Fibroblast of lung (primary cell): ENCODE data around the gene THRB. TPM values are rescaled to one million over a fixed set of nuclear protein-coding genes. Genes with fewer than 3 reads are reported as not detected.

Source experiments
- DNase-seq, 2 donors: peaks; one replicate each; pipeline versions ENCODE4 v3.0.0 to v3.0.0-alpha.2; 2010; ENCODE audit warnings: low read depth in 2 of 2
- H2AFZ ChIP-seq: 2 replicates; pipeline ENCODE4 v1.5.1; 2012; ENCODE audit warnings: low read length, control low read depth, inconsistent platforms
- H3K27ac ChIP-seq: 2 replicates; pipeline ENCODE4 v1.5.1; 2011; ENCODE audit warnings: low read length, control low read depth; ENCODE audit not compliant: insufficient read depth
- H3K27me3 ChIP-seq: 2 replicates; pipeline ENCODE4 v1.5.1; 2011; ENCODE audit warnings: mild to moderate bottlenecking, low read length; ENCODE audit not compliant: control insufficient read depth, insufficient read depth
- H3K36me3 ChIP-seq: 2 replicates; pipeline ENCODE4 v1.5.1; 2011; ENCODE audit warnings: low read length; ENCODE audit not compliant: control insufficient read depth, insufficient read depth
- H3K4me1 ChIP-seq: 2 replicates; pipeline ENCODE4 v1.5.1; 2011; ENCODE audit warnings: low read length; ENCODE audit not compliant: control insufficient read depth, insufficient read depth; ENCODE audit errors: extremely low read depth
- H3K4me2 ChIP-seq: 2 replicates; pipeline ENCODE4 v1.5.1; 2011; ENCODE audit warnings: low read length, control low read depth; ENCODE audit not compliant: insufficient read depth; ENCODE audit errors: extremely low read depth
- H3K4me3 ChIP-seq, 4 experiments: fragments of 200-600 bp in 1 of 4; sonication (generic) in 1 of 4; replicated peaks in 1 of 4; 2 replicates each; pipeline ENCODE4 v1.5.1; 2011 to 2016; ENCODE audit warnings: low read length in 4 of 4, low read depth in 3 of 4, mild to moderate bottlenecking in 3 of 4, control low read depth in 2 of 4, inconsistent platforms in 1 of 4, mixed read lengths in 1 of 4; ENCODE audit not compliant: insufficient read depth in 1 of 4; ENCODE audit errors: control extremely low read depth in 1 of 4
- H3K79me2 ChIP-seq: 2 replicates; pipeline ENCODE4 v1.5.1; 2012; ENCODE audit warnings: mild to moderate bottlenecking, low read length, inconsistent platforms; ENCODE audit not compliant: control insufficient read depth, insufficient read depth
- H3K9ac ChIP-seq: 2 replicates; pipeline ENCODE4 v1.5.1; 2011; ENCODE audit warnings: mild to moderate bottlenecking, low read length, control low read depth; ENCODE audit not compliant: insufficient read depth
- H3K9me3 ChIP-seq: 2 replicates; pipeline ENCODE4 v1.5.1; 2012; ENCODE audit warnings: low read depth, low read length; ENCODE audit not compliant: control insufficient read depth, insufficient read depth
- H4K20me1 ChIP-seq: 2 replicates; pipeline ENCODE4 v1.5.1; 2011; ENCODE audit warnings: low read length; ENCODE audit not compliant: control insufficient read depth, insufficient read depth; ENCODE audit errors: extremely low read depth
- EZH2 ChIP-seq: IDR thresholded peaks from 2 replicates; pipeline ENCODE4 v1.5.1; 2012; ENCODE audit warnings: low read length, control low read depth, mild to moderate bottlenecking; ENCODE audit errors: missing control alignments
- polyA plus RNA-seq, 2 donors: library from polyadenylated mRNA; depleted of rRNA in 1 of 2; stranded (reverse) in 1 of 2; unstranded in 1 of 2; fragments of >200 nt; gene quantifications; 2 replicates each; pipeline ENCODE4 v1.2.1, GENCODE V29; 2011 to 2012; ENCODE audit warnings: missing spikeins in 1 of 2
- total RNA-seq: library from RNA; depleted of rRNA; stranded (reverse); fragments of >200 nt; gene quantifications from 2 replicates; pipeline ENCODE4 v1.2.1, GENCODE V29; 2014
- TF ChIP-seq, protein P1 (sequence below), 2 donors: IDR thresholded peaks in 1 of 2; conservative IDR thresholded peaks in 1 of 2; 1 replicate in 1 of 2; 2 replicates in 1 of 2; pipeline ENCODE4 v1.5.1; 2011 to 2012; ENCODE audit warnings: low read length in 2 of 2, control low read depth in 1 of 2, inconsistent platforms in 1 of 2, low read depth in 1 of 2, mild to moderate bottlenecking in 1 of 2

Gene THRB
- total and polyA plus RNA-seq, 2 donors (not counting 1 experiment from before 2014, with no cell fraction given): 4.2 to 7.4 TPM

DNA sequence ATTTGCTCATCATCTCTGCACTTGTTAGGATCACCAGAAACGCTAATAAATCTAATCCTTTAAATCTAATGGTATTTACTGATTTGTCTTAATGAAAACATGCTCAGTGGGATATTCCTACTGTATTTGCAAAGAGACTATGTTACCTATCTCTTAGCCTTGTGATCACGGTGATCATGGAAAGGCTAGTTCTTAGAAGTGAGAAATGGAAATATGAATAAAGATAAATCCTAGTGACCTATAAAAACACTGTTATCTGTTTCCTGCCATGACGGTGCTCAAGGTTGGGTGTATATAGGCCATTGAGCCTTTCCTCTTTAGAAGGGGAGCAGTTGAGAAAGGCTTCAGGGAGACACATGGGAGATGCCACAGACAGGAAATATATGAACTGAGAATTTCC is 116.3 kb downstream of the THRB start:
- no peak overlapping the region for H3K9ac ChIP-seq
- H3K4me2 ChIP-seq: no peak overlapping the region
- TF ChIP-seq EZH2: no peak
- TF ChIP-seq, protein P1, sequence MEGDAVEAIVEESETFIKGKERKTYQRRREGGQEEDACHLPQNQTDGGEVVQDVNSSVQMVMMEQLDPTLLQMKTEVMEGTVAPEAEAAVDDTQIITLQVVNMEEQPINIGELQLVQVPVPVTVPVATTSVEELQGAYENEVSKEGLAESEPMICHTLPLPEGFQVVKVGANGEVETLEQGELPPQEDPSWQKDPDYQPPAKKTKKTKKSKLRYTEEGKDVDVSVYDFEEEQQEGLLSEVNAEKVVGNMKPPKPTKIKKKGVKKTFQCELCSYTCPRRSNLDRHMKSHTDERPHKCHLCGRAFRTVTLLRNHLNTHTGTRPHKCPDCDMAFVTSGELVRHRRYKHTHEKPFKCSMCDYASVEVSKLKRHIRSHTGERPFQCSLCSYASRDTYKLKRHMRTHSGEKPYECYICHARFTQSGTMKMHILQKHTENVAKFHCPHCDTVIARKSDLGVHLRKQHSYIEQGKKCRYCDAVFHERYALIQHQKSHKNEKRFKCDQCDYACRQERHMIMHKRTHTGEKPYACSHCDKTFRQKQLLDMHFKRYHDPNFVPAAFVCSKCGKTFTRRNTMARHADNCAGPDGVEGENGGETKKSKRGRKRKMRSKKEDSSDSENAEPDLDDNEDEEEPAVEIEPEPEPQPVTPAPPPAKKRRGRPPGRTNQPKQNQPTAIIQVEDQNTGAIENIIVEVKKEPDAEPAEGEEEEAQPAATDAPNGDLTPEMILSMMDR (conservative IDR thresholded peaks at IDR 0.05 in 1 of 2, IDR thresholded peaks at IDR 0.05 in 1 of 2; ENCODE audit: low read depth in 1 of 2, low read length in 2 of 2): no peak
- no peak overlapping the region for H3K27ac ChIP-seq
- no peaks in the 10 kb centered on the region for H4K20me1 ChIP-seq
- H3K27me3 ChIP-seq: no peaks in the 10 kb centered on the region
- no peak overlapping the region for H3K4me3 ChIP-seq
- no peaks in the 10 kb centered on the region for H3K9me3 ChIP-seq
- H3K36me3 ChIP-seq: no peaks in the 10 kb centered on the region
- no peaks in the 10 kb centered on the region for H3K4me1 ChIP-seq
- H3K79me2 ChIP-seq: no peaks in the 10 kb centered on the region
- H2AFZ ChIP-seq: no peak overlapping the region
- DNase-seq: no peak

DNA sequence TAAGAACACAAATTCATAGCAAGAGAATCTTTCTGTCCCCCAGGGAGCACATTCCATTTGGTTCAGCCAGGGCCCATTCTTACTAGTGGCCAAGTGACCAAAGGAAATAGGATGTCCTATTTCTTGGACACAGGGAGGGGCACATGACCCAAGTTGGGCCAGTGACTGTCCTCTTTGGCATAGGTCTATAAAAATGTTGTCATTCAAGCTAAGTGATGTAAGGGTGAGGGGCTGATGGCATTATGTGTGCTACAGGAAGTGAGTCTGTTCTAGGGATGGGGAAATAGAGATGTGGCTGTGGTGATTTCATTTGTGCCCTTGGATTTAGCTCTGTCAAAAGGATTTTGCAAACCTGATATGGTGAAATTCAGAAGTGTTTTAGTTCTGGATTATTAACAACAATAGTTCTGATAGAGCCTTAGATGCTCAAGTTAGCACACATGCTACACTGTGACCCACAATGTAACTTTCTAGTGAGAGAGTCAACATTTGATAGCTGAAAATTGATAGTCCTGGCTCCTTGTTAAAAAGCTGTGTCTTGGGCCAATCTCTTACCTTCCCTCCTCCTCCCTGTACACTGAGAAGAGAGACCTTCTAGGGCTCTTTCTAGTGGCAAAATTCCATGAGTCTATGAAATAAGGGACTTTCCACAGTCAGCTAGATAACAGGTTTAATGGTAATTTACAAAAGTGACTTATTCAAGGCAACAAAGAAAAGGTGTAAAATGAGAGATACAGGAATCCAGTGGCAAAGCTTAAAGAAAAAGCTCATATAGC is 117.2 kb downstream of the THRB start:
- no peak for TF ChIP-seq EZH2
- TF ChIP-seq, protein P1 (conservative IDR thresholded peaks at IDR 0.05 in 1 of 2, IDR thresholded peaks at IDR 0.05 in 1 of 2; ENCODE audit: low read depth in 1 of 2, low read length in 2 of 2): no peak
- H3K9ac ChIP-seq: no peak overlapping the region
- no peak overlapping the region for H2AFZ ChIP-seq
- H3K4me3 ChIP-seq: no peak overlapping the region
- H3K27me3 ChIP-seq: no peaks in the 10 kb centered on the region
- no peak overlapping the region for H3K27ac ChIP-seq
- DNase-seq: no peak
- no peak overlapping the region for H3K4me2 ChIP-seq
- H3K9me3 ChIP-seq: no peaks in the 10 kb centered on the region
- H3K36me3 ChIP-seq: no peaks in the 10 kb centered on the region
- no peaks in the 10 kb centered on the region for H4K20me1 ChIP-seq
- no peaks in the 10 kb centered on the region for H3K79me2 ChIP-seq
- H3K4me1 ChIP-seq: no peaks in the 10 kb centered on the region

DNA sequence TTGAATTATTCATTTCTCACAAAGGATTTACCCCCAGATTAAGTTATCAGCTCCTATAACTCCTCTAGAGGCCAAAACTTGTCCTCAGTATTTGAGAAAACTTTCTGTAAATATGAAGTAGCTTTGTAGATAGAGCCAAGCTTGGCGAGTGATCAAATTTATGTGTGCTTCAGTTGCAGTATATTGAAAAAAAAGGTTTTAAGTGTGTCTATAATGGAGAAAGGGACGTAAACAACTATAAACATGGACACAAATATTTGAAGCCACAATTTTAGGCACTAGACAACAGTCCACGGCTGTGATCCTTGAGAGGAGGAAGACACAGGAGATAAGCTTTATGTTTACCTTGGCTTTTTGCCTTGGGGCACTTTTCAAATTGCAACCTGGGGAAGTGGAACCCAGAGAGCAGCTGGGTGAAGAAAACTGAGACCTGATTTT is 118.7 kb downstream of the THRB start:
- Histone ChIP-seq H3K27ac (no peak overlapping the region), H3K4me3 (no peak overlapping the region), H2AFZ (no peak overlapping the region), H3K79me2 (no peaks in the 10 kb centered on the region), H3K36me3 (no peaks in the 10 kb centered on the region), H4K20me1 (no peaks in the 10 kb centered on the region), H3K4me2 (no peak overlapping the region), H3K27me3 (no peaks in the 10 kb centered on the region), H3K9ac (no peak overlapping the region), H3K4me1 (no peaks in the 10 kb centered on the region), H3K9me3 (no peaks in the 10 kb centered on the region)
- DNase-seq: peak in 1 of 2 donors; percentile 9
- TF ChIP-seq, protein P1 (conservative IDR thresholded peaks at IDR 0.05 in 1 of 2, IDR thresholded peaks at IDR 0.05 in 1 of 2; ENCODE audit: low read depth in 1 of 2, low read length in 2 of 2): no peak
- no peak for TF ChIP-seq EZH2
